SK-N-SH treated with all-trans-retinoic acid at 6 μM for 48 hours (cell line): ENCODE measurements around the gene RASSF4.
"Not testable (repeated sequence)": the region's sequence is repeated elsewhere in the genome, so short reads cannot be mapped to it uniquely, and the experiment has no call there.

Experiments used
- ATAC-seq: fragments of 200-7000 bp; cut with Tn5 transposase; 3 replicates; pipeline ENCODE4 v1.9.1; 2020; ENCODE audit warnings: mild to moderate bottlenecking, moderate library complexity
- ARNTL ChIP-seq: fragments of 450-650 bp; formaldehyde crosslinking; IDR thresholded peaks from 2 replicates; pipeline ENCODE4 v1.5.0; 2020; ENCODE audit warnings: low read depth, mild to moderate bottlenecking, moderate library complexity, borderline replicate concordance
- BACH2 ChIP-seq: fragments of 250-450 bp; sonication (Bioruptor Pico); IDR thresholded peaks from 2 replicates; pipeline ENCODE4 v1.9.0; 2021; ENCODE audit warnings: mild to moderate bottlenecking, borderline replicate concordance
- CREB5 ChIP-seq: fragments of 250-450 bp; sonication (Bioruptor Pico); IDR thresholded peaks from 2 replicates; pipeline ENCODE4 v1.5.1; 2020; ENCODE audit warnings: low read depth, mild to moderate bottlenecking, moderate library complexity
- CSDC2 ChIP-seq: fragments of 250-450 bp; sonication (Bioruptor Pico); IDR thresholded peaks from 2 replicates; pipeline ENCODE4 v1.5.0; 2020; ENCODE audit warnings: mild to moderate bottlenecking, moderate library complexity
- ESRRG ChIP-seq: fragments of 250-450 bp; sonication (Bioruptor Pico); IDR thresholded peaks from 2 replicates; pipeline ENCODE4 v1.6.1; 2021; ENCODE audit warnings: mild to moderate bottlenecking
- GLIS3 ChIP-seq: fragments of 250-450 bp; sonication (Bioruptor Pico); IDR thresholded peaks from 2 replicates; pipeline ENCODE4 v1.5.0; 2020; ENCODE audit warnings: mild to moderate bottlenecking, moderate library complexity
- ISL1 ChIP-seq: fragments of 250-450 bp; sonication (Bioruptor Pico); IDR thresholded peaks from 2 replicates; pipeline ENCODE4 v2.1.2; 2022; ENCODE audit warnings: mild to moderate bottlenecking, moderate library complexity
- OSR1 ChIP-seq: fragments of 250-450 bp; sonication (Bioruptor Pico); IDR thresholded peaks from 2 replicates; pipeline ENCODE4 v1.8.0; 2022; ENCODE audit warnings: moderate library complexity, mild to moderate bottlenecking, inconsistent platforms
- PATZ1 ChIP-seq: fragments of 250-450 bp; sonication (Bioruptor Pico); IDR thresholded peaks from 2 replicates; pipeline ENCODE4 v1.8.0; 2020; ENCODE audit warnings: mild to moderate bottlenecking, moderate library complexity, borderline replicate concordance
- PPARA ChIP-seq: fragments of 250-450 bp; sonication (Bioruptor Pico); IDR thresholded peaks from 2 replicates; pipeline ENCODE4 v1.5.0; 2020; ENCODE audit warnings: mild to moderate bottlenecking, borderline replicate concordance
- SNAI2 ChIP-seq: fragments of 250-450 bp; sonication (Bioruptor Pico); IDR thresholded peaks from 2 replicates; pipeline ENCODE4 v1.5.0; 2020; ENCODE audit warnings: mild to moderate bottlenecking, moderate library complexity
- TCF4 ChIP-seq: fragments of 250-450 bp; sonication (Bioruptor Pico); IDR thresholded peaks from 2 replicates; pipeline ENCODE4 v1.8.0; 2021; ENCODE audit warnings: mild to moderate bottlenecking, moderate library complexity, borderline replicate concordance
- TOX ChIP-seq: fragments of 250-450 bp; sonication (Bioruptor Pico); IDR thresholded peaks from 2 replicates; pipeline ENCODE4 v1.8.0; 2021; ENCODE audit warnings: mild to moderate bottlenecking, moderate library complexity, borderline replicate concordance
- TSHZ2 ChIP-seq: fragments of 250-450 bp; sonication (Bioruptor Pico); IDR thresholded peaks from 2 replicates; pipeline ENCODE4 v1.5.0; 2020; ENCODE audit warnings: mild to moderate bottlenecking, moderate library complexity
- ZC3H10 ChIP-seq: fragments of 250-450 bp; sonication (Bioruptor Pico); IDR thresholded peaks from 2 replicates; pipeline ENCODE4 v1.5.1; 2021; ENCODE audit warnings: mild to moderate bottlenecking, moderate library complexity
- ZFP3 ChIP-seq: fragments of 250-450 bp; sonication (Bioruptor Pico); IDR thresholded peaks from 2 replicates; pipeline ENCODE4 v1.5.0; 2020; ENCODE audit warnings: mild to moderate bottlenecking, moderate library complexity
- ZFP30 ChIP-seq: fragments of 450-650 bp; formaldehyde crosslinking; IDR thresholded peaks from 2 replicates; pipeline ENCODE4 v1.5.0; 2022; ENCODE audit warnings: mild to moderate bottlenecking, moderate library complexity
- ZNF565 ChIP-seq: fragments of 450-650 bp; formaldehyde crosslinking; conservative IDR thresholded peaks from 2 replicates; pipeline ENCODE4 v1.5.0; 2020; ENCODE audit warnings: low read depth, mild to moderate bottlenecking, moderate library complexity
- ZNF70 ChIP-seq: fragments of 450-650 bp; formaldehyde crosslinking; IDR thresholded peaks from 2 replicates; pipeline ENCODE4 v1.5.0; 2020; ENCODE audit warnings: mild to moderate bottlenecking, moderate library complexity
- TF ChIP-seq, protein P1 (sequence below): fragments of 250-450 bp; sonication (Bioruptor Pico); IDR thresholded peaks from 2 replicates; pipeline ENCODE4 v1.5.1; 2021; ENCODE audit warnings: mild to moderate bottlenecking, moderate library complexity
- TF ChIP-seq, protein P2 (sequence below): fragments of 250-450 bp; sonication (Bioruptor Pico); IDR thresholded peaks from 2 replicates; pipeline ENCODE4 v1.8.0; 2021; ENCODE audit warnings: low read depth, mild to moderate bottlenecking, moderate library complexity, borderline replicate concordance

The RASSF4 gene

GRCh38 chr10:45008524-45009161 lies 49.0 kb downstream of the RASSF4 start:
- ATAC-seq: peak; percentile 99
- TF ChIP-seq ISL1 (CRISPR knock-in tag) (peak; percentile 34; the same call in 1 of the 2 replicates), OSR1 (no peak)

DNA sequence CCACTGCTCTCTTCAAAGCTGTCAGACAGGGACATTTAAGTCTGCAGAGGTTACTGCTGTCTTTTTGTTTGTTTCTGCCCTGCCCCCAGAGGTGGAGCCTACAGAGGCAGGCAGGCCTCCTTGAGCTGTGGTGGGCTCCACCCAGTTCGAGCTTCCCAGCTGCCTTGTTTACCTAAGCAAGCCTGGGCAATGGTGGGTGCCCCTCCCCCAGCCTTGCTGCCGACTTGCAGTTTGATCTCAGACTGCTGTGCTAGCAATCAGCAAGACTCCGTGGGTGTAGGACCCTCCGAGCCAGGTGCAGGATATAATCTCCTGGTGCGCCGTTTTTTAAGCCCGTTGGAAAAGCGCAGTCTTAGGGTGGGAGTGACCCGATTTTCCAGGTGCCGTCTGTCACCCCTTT lies 55.0 kb downstream of the RASSF4 start:
- ATAC-seq: not testable (repeated sequence)

DNA sequence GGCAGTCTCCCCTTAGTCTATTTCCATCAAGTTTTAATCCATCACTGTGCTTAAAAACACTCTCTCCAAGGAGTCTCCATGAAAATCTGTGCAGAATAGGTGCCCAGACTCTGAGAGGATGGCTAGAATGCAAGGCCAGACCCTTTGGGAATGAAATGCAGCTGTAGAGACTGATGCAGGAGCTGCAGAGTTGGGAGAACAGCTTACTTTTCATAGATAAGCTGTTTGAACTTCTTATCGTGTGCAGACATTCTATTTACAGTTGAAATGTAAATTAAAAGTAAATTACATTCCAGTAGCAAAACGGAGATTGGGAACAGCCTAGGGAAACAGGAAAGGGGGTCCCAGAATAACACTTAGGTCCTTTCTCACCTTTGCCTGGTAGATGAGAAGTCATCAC lies 56.0 kb downstream of the RASSF4 start:
- no peak for ATAC-seq
- no peak for TF ChIP-seq GLIS3 (CRISPR knock-in tag)
- no peak for TF ChIP-seq PPARA (CRISPR knock-in tag)
- no peak for TF ChIP-seq TOX
- TF ChIP-seq ZNF70 (CRISPR knock-in tag): no peak
- TF ChIP-seq, protein P1, sequence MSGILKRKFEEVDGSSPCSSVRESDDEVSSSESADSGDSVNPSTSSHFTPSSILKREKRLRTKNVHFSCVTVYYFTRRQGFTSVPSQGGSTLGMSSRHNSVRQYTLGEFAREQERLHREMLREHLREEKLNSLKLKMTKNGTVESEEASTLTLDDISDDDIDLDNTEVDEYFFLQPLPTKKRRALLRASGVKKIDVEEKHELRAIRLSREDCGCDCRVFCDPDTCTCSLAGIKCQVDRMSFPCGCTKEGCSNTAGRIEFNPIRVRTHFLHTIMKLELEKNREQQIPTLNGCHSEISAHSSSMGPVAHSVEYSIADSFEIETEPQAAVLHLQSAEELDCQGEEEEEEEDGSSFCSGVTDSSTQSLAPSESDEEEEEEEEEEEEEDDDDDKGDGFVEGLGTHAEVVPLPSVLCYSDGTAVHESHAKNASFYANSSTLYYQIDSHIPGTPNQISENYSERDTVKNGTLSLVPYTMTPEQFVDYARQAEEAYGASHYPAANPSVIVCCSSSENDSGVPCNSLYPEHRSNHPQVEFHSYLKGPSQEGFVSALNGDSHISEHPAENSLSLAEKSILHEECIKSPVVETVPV (CRISPR knock-in tag): no peak
- no peak for TF ChIP-seq SNAI2
- TF ChIP-seq ZNF565: no peak
- no peak for TF ChIP-seq OSR1
- TF ChIP-seq BACH2: no peak
- TF ChIP-seq, protein P2, sequence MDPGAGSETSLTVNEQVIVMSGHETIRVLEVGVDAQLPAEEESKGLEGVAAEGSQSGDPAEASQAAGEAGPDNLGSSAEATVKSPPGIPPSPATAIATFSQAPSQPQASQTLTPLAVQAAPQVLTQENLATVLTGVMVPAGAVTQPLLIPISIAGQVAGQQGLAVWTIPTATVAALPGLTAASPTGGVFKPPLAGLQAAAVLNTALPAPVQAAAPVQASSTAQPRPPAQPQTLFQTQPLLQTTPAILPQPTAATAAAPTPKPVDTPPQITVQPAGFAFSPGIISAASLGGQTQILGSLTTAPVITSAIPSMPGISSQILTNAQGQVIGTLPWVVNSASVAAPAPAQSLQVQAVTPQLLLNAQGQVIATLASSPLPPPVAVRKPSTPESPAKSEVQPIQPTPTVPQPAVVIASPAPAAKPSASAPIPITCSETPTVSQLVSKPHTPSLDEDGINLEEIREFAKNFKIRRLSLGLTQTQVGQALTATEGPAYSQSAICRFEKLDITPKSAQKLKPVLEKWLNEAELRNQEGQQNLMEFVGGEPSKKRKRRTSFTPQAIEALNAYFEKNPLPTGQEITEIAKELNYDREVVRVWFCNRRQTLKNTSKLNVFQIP (CRISPR knock-in tag): no peak
- no peak for TF ChIP-seq TSHZ2 (CRISPR knock-in tag)
- TF ChIP-seq ZFP3 (CRISPR knock-in tag): no peak
- TF ChIP-seq PATZ1 (CRISPR knock-in tag): no peak
- no peak for TF ChIP-seq ARNTL (CRISPR knock-in tag)
- TF ChIP-seq CREB5 (CRISPR knock-in tag): no peak
- TF ChIP-seq TCF4 (CRISPR knock-in tag): no peak

DNA sequence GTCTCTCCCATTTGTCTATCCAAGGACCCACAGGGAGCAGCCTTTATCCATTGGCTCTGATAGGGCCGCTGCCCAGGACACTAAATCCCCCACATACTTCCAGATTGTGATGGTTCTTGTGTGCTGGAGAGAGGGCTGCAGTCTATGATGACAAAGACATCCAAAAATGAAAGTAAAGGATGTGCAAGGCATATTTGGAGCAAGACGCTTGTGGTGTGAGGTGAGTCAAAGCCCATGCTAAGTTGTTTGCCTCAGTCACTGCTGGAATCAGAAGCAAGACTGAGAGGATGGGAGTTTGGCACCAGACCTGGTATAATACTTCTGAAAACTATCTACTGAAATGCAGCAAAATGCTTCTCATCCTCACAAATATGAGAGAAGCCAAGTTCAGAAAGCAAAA lies 63.8 kb downstream of the RASSF4 start:
- ATAC-seq: no peak

More for the DNA sequence above, 63.8 kb downstream of the RASSF4 start:
- no peak for TF ChIP-seq ESRRG (CRISPR knock-in tag)
- TF ChIP-seq ARNTL (CRISPR knock-in tag): no peak
- TF ChIP-seq CSDC2: no peak
- no peak for TF ChIP-seq PATZ1 (CRISPR knock-in tag)
- TF ChIP-seq, protein P2 (CRISPR knock-in tag): no peak
- TF ChIP-seq ZFP30 (CRISPR knock-in tag): no peak
- TF ChIP-seq TCF4 (CRISPR knock-in tag): no peak
- TF ChIP-seq ZFP3 (CRISPR knock-in tag): no peak
- no peak for TF ChIP-seq GLIS3 (CRISPR knock-in tag)
- no peak for TF ChIP-seq CREB5 (CRISPR knock-in tag)
- TF ChIP-seq ZC3H10: no peak
